BLaER1 treated with 17β-estradiol and CSF1 and Interleukin-3, amounts not matched to agents 10 nM and 100 nM (cell line): ENCODE data around the gene STK17A.
A peak's percentile ranks its signal among the peaks of the same experiment; 100 is the strongest.
"Not testable (repeated sequence)": the region's sequence is repeated elsewhere in the genome, so short reads cannot be mapped to it uniquely, and the experiment has no call there.

Source experiments
- H3K27ac ChIP-seq, 11 experiments: shearing (Covaris generic); formaldehyde crosslinking; 2 replicates each; pipeline ENCODE4 v1.8.1; 2022
- H3K27me3 ChIP-seq, 11 experiments: shearing (Covaris generic); formaldehyde crosslinking; 2 replicates each; pipeline ENCODE4 v1.8.1; 2022
- H3K36me3 ChIP-seq, 11 experiments: shearing (Covaris generic); formaldehyde crosslinking; 2 replicates each; pipeline ENCODE4 v1.8.1; 2022
- H3K4me1 ChIP-seq, 10 experiments: shearing (Covaris generic); formaldehyde crosslinking; 2 replicates each; pipeline ENCODE4 v1.8.1; 2022
- H3K4me2 ChIP-seq, 11 experiments: shearing (Covaris generic); formaldehyde crosslinking; 2 replicates each; pipeline ENCODE4 v1.8.1; 2022
- H3K4me3 ChIP-seq, 10 experiments: shearing (Covaris generic); formaldehyde crosslinking; 2 replicates each; pipeline ENCODE4 v1.8.1; 2022
- H3K9ac ChIP-seq, 11 experiments: shearing (Covaris generic); formaldehyde crosslinking; 2 replicates each; pipeline ENCODE4 v1.8.1; 2022
- H3K9me3 ChIP-seq, 11 experiments: shearing (Covaris generic); formaldehyde crosslinking; replicated peaks in 1 of 11; 2 replicates each; pipeline ENCODE4 v1.8.1; 2022
- H4K20me1 ChIP-seq, 11 experiments: shearing (Covaris generic); formaldehyde crosslinking; 2 replicates each; pipeline ENCODE4 v1.8.1; 2022
- Cebpa-rat ChIP-seq, 11 experiments: shearing (Covaris generic); IDR thresholded peaks; 2 replicates each; pipeline ENCODE4 v1.8.1; 2022

STK17A gene

DNA sequence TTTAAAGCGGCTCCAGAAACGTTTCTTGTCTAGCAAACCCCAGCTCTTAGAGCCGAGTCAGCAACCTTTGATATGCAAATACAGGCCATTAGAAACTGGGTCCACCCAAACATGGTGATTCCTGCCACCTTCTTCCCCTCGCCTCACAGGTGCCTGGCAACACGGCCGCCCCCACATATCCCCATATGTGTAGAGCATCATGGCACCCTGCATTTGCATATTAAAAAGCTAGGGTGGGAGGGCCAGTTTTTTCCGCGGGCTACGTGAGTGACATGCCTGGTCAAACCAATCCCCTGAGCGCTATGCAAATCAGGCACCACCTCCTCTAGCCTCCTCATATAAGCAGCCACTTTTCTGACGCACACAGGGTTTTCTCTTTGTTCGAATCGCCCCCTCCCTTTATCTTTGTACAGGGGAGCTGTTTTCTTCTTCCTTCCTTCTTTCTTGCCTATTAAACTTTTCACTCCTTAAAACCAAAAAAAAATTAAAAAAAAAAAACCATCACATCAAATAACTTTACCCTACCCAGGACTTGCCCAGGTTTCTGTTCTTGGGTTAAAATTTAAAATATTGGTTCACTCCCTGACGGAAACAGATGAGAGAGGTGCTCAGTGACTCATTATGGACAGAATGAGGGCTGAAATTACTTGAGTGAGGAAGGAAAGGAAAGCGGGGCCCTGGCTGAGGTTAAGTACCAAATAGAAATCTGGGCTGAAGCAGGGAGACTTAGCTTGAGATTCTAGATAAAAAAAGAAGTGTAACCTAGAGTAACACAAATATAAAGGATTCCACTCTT, 86.6 kb downstream of the STK17A start:
- Histone ChIP-seq H3K36me3 (peaks cover 18 to 94% (median 61%) of the 10 kb centered on the region in 11 experiments), H3K4me3 (0 out of 20 replicates have a peak overlapping the region, but pooled peaks of 1 of the 10 experiments have one; percentile 2), H3K4me2 (no peak overlapping the region), H3K27ac (no peak overlapping the region), H3K9ac (no peak overlapping the region), H3K27me3 (no peaks in the 10 kb centered on the region), H3K9me3 (peaks cover 83 to 93% (median 90%) of the 10 kb centered on the region in 11 experiments), H4K20me1 (peaks cover 0 to 6% (median 0%) of the 10 kb centered on the region in 11 experiments; a peak in 1 of 22 replicates), H3K4me1 (peaks cover 0 to under 1% (median 0%) of the 10 kb centered on the region in 10 experiments; a peak in 2 of 20 replicates)
- TF ChIP-seq Cebpa-rat (IDR thresholded peaks at IDR 0.05): no peak

DNA sequence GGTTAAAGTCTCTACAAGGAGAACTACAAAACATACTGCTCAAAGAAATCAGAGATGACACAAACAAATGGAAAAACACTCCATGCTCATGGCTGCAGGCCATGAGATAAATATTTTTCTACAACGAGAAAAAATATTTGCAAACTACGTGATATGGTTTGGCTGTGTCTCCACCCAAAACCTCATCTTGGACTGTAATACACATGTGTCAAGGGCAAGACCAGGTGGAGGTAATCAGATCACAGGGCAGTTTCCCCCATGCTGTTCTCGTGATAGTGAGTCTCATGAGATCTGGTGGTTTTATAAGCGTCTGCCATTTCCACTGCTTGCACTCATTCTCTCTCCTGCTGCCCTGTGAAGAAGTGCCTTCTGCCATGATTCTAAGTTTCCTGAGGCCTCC, 88.6 kb downstream of the STK17A start:
- Histone ChIP-seq H3K27me3 (no peaks in the 10 kb centered on the region), H4K20me1 (peaks cover 0 to 6% (median 0%) of the 10 kb centered on the region in 11 experiments; a peak in 1 of 22 replicates), H3K36me3 (peaks cover 14 to 90% (median 51%) of the 10 kb centered on the region in 11 experiments), H3K4me1 (peaks cover 0 to 4% (median 0%) of the 10 kb centered on the region in 10 experiments; a peak in 2 of 20 replicates), H3K9ac (no peak overlapping the region), H3K4me2 (no peak overlapping the region), H3K4me3 (no peak overlapping the region), H3K27ac (no peak overlapping the region), H3K9me3 (peaks cover 87 to 100% (median 97%) of the 10 kb centered on the region in 11 experiments)
- no peak for TF ChIP-seq Cebpa-rat (IDR thresholded peaks at IDR 0.05)

DNA sequence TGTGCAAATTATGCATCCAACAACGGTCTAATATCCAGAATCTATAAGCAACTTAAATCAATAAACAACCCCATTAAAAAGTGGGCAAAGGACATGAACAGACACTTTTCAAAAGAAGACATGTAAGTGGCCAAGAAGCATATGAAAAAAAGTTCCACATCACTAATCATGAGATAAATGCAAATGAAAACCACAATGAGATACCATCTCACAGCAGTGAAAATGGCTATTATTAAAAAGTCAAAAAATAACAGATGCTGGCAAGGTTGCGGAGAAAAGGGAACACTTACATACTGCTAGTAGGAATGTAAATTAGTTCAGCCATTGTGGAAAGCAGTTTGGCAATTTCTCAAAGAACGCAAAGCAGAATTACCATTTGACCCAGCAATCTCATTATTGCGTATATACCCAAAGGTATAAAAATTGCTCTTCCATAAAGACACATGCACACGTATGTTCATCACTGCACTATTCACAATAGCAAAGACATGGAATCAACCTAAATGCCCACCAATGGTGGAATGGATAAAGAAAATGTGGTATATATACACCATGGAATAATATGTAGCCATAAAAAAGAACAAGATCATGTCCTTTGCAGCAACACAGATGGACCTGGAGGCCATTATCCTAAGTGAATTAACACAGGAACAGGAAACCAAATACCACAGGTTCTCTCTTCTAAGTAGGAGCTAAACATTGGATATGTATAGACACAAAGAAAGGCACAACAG, 90.5 kb downstream of the STK17A start:
- not testable (repeated sequence) for H3K27ac ChIP-seq, H4K20me1 ChIP-seq, H3K27me3 ChIP-seq, H3K4me1 ChIP-seq, H3K9ac ChIP-seq, H3K4me2 ChIP-seq
- peak overlapping the region in 1 of 10 experiments; percentile 26; a peak in 1 of 20 replicates for H3K4me3 ChIP-seq
- peaks cover 70 to 99% (median 96%) of the 10 kb centered on the region in 11 experiments for H3K9me3 ChIP-seq
- H3K36me3 ChIP-seq: peaks cover 14 to 71% (median 42%) of the 10 kb centered on the region in 11 experiments; a peak in 21 of 22 replicates

DNA sequence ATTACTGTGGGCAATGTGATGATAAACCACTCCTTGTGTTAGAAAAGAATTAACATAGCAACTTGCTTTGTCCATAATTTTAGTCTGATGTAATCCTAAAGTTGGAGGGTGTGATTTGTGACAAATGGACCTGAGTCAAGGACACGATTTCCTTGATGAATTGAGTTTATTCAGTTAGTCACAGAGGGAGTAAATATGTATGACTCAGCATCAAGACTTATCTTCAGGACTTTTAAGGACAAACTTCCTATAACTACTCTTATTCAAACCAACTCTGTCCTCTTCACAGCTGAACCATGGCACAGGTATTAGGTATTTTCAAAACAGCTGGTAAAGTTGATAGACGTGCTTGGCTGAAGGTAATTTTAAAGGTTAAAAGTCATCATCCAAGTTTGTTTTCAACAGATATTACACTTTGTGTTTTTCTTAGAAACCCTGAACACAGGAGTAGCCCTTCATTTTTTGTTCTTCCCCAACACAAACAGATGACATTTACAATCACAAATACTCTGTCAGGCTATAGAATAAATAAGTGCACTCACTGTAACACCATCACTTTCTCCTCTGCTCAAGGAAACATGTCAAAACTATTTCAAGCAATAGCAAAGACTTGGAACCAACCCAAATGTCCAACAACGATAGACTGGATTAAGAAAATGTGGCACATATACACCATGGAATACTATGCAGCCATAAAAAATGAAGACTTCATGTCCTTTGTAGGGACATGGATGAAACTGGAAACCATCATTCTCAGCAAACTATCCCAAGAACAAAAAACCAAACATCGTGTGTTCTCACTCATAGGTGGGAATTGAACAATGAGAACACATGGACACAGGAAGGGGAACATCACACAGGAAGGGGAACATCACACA, 91.9 kb downstream of the STK17A start:
- no peak overlapping the region for H3K9ac ChIP-seq
- H4K20me1 ChIP-seq: peaks cover 0 to 5% (median 0%) of the 10 kb centered on the region in 11 experiments; a peak in 2 of 22 replicates
- H3K27ac ChIP-seq: no peak overlapping the region
- no peaks in the 10 kb centered on the region for H3K27me3 ChIP-seq
- peaks cover 0 to 5% (median 0%) of the 10 kb centered on the region in 10 experiments; a peak in 2 of 20 replicates for H3K4me1 ChIP-seq
- no peak overlapping the region for H3K4me3 ChIP-seq
- peaks cover 8 to 69% (median 29%) of the 10 kb centered on the region in 11 experiments; a peak in 20 of 22 replicates for H3K36me3 ChIP-seq
- no peak for TF ChIP-seq Cebpa-rat (IDR thresholded peaks at IDR 0.05)
- peaks cover 56 to 99% (median 92%) of the 10 kb centered on the region in 11 experiments for H3K9me3 ChIP-seq
- H3K4me2 ChIP-seq: no peak overlapping the region
